CD4-positive, alpha-beta T cell treated with Interferon gamma for 1 hour (primary cell): ENCODE data around the gene ZNF652.

ENCODE experiments used
- DNase-seq: peaks from one replicate; pipeline ENCODE4 v3.0.0-alpha.2; 2020

ZNF652 gene

DNA sequence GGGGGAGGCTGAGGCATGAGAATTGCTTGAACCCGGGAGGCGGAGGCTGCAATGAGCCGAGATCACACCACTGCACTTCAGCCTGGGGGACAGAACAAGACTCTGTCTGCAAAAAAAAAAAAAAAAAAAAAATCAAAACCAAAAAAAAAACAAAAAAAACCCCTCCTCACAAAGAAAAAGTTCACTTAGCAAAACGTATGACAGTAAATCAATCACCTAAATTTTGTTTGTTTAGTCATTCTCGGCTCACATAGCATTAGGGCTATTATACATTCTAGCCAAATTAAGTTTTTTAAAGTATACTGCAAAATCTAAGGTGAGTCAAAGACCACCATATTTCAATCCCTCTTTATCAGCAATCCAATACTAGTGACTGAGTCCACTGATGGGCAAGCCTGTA is 5.7 kb downstream of the ZNF652 start:
- DNase-seq, result no peak

DNA sequence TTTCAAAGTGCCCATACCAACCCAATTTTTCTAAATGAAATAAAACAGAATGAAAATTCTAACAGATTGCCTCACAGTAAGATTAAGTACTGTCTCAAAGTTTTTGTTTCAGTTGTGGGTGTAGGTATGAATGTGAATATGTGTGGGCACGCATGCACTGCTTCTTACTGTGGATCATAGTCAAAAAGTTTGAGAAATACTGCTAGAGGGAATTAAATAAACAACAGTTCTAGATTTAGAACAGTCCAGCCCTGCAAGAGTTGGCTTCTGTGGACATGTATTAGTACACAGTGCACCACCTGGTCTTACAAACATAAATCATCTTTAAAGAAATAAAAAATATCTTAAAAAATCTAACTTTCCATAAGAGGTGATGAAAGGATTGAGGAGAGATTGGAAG is 8.4 kb downstream of the ZNF652 start:
- DNase-seq, result no peak

DNA sequence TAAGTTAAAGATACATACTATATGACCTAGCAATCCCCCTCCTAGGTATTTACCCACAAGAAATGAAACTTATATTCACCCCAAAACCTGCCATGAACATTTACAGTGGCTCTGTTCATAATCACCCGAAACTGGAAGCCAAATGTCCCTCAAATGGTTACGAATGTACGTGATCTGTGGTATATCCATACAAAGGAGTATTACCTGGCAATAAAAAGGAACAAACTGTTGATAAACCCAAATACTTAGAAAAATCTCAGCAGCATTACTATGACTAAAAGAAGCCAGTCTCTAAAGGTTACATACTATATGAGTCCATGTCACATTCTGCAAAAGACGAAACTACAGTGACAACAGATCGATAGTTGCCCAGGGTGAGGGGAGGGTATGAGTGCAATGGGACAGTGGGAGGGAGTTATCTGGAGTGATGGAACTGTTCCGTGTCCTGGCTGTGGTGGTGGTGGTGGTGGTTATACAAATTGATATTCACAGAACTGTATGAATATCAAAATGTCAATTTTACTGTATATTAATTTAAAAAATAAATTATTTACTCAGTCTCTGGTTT is 9.4 kb downstream of the ZNF652 start:
- no peak for DNase-seq

DNA sequence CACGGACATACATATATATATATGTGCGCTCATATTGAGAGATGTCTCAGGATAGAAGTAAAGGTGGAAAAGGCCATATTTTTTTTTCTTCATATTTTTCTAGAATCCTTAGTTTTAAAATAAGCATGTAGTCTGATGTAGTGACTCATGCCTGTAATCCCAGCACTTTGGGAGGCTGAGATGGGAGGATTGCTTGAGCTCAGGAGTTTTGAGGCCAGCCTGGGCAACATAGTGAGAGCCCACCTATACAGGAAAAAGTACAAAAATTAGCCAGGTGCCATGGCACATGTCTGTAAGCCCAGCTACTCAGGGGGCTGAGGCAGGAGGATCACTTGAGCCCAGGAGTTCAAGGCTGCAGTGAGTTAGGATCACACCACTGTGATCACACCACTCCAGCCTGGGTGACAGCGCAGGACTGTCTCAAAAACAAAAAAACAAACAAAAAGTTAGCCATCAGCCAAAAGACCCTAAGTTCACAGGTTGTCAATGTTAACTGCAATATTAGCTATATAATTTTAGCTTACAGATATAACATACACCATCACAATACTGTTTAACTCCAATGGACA is 10.4 kb downstream of the ZNF652 start:
- DNase-seq, result no peak

DNA sequence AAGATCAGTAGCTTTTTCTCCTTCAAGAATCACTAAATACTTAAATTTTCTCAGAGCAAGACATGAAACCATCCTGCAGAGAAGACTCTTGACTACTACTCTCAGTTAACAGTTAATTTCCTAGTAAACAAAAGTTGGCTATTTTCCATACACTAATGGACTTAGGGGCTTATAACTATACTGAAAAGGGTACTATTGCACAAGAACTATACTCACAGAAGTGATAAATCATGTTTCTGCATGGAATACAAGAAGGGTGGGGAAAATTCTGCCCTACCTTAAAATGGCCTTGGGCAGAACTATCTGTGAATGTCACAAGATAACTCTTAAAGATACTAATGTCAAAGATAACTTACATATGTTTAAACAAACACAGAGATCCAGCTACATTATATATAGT is 12.5 kb downstream of the ZNF652 start:
- DNase-seq, result no peak

DNA sequence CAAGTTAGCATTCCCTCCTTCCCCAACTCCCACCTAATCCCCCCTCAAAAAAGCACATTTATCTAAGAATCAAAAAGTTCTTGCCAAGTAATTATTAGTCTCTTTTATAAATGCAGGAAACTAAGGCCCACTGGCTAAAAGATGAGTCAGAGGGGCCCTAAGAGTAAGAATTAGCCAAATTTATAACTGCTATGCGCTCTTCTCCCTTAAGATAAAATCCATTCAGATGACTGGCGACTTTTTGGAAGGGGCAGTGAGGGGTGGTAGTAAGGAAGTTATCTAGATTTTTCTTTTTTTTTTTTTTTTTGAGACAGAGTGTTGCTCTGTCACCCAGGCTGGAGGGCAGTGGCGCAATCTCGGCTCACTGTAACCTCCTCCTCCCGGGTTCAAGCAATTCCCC is 17.1 kb downstream of the ZNF652 start:
- DNase-seq, result no peak

DNA sequence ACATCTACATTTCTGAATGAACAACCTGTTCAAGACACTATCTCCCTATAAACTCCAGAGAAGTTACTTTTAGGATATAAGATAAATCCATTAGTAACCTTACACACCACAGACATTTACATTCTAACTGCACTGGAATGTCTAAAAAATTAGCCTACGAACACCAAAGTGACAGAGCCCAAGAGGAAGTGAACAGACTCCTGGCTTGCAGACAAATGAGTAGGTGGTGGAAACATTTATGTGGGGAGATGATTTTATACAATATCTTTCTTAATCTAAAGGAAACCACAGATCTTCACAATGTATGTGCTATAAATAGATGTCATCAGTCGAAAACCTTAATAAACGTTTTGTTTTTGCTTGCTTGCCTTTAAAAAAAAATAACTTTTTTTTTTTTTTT is 18.8 kb downstream of the ZNF652 start:
- no peak for DNase-seq

DNA sequence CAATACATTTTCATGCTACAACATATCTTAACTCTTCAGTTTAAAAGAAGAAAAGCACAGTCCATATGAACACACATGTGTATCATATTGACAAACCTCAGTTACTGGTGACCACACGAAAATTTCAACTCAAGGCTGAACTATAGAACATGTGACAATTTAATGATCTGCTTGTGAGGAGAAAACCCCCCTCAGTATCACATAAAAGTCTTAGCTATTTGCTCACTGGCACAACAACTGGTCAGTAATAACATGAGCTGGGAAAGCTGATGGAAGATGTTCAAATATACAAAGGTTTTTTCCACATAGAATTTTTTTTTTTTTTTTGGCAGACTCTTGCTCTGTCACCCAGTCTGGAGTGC is 19.5 kb downstream of the ZNF652 start:
- no peak for DNase-seq

DNA sequence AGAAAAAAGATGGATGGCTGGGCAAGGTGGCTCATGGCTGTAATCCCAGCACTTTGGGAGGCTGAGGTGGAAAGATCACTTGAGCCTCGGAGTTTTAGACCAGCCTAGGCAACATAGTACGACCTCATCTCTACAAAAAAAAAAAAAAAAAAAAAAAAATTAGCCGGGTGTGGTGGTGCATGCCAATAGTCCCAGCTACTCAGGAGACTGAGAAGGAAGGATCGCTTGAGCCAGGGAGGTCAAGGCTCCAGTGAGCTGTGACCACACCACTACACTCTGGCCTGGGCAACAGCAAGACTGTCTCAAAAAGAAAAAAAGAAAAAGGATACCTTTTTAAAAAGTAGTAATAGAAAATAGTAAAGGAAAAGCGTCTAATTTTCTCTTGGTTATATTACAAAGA is 20.7 kb downstream of the ZNF652 start:
- DNase-seq, result no peak

DNA sequence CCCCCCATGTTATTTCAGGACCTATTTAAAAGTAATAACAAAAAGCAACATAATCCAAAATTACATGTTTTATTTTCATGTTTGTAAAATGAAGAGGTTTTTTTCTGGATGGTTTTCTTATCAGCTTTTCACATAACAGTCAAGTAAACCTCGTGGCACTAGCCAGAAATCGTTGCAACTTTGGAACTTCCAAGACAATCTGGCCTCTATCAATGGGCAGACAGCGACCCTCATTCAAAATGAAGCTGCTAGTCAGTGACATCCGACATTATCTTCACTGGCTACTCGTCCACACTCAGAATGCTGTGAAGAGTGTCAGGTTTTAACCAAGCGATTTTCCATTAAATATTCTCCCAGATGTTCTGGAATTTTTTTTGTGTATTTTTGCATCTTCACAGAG is 22.7 kb downstream of the ZNF652 start:
- no peak for DNase-seq

DNA sequence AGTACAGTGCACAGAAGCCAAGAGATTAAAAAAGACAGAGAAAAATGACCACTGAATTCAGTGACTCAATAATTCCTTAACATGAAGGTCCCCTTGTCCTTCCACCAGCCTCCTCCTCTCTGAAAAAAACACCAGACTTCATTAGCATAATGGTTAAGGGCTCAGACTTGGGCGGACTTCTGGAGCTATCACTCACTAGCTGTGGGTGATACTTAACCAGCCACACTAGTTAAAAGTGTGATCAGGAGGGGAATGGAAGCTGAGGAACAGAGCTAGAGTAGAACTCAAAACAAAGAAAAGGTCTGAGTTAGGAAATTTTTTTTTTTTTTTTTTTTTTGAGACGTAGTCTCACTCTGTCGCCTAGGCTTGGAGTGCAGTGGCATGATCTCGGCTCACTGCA is 23.2 kb downstream of the ZNF652 start:
- no peak for DNase-seq

DNA sequence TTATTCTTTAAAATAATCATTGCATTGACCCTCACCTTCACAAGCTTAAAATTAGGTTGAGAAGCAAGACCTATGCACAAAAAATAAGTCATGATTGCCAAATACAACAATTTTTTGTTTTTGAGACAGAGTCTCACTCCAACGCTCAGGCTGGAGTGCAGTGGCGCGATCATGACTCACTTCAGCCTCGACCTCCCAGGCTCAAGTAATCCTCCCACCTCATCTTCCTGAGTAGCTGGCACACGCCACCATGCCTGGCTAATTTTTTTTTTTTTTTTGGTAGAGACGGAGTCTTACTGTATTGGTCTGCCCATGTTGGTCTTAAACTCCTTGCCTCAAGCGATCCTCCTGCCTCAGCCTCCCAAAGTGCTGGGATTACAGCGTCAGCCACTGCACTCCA is 24.2 kb downstream of the ZNF652 start:
- no peak for DNase-seq

DNA sequence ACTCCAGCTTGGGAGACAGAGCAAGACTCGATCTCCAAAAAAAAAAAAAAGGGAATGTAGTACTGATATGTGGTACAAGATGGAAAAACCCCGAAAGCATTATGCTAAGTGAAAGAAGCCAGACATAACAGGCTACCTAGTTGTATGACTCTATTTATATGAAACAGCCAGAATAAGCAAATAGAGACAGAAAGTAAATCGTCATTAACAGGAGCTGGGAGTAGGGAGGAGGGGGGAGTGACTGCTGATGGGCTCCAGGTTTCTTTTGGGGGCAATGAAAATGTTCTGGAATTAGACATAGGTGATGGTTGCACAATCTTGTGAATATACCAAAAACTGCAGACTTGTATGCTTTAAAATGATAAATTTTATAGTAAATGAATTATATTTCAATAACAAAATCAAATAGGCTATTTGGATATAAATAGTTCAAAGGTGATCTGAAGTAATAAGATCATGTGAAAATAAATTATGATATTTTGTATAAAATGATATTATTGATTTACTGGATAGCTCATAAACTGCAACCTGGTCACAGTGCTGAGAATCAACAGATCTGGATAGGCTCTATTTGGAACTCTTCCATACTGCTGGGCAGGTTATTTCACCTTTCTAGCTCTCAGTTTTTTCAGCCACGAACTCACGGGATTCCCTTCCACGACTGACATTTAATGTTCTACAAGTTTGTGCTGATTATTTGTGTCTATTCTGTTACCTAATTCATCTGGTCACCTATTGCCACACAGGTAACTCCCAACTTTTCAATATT is 27.1 kb downstream of the ZNF652 start:
- DNase-seq, result no peak

DNA sequence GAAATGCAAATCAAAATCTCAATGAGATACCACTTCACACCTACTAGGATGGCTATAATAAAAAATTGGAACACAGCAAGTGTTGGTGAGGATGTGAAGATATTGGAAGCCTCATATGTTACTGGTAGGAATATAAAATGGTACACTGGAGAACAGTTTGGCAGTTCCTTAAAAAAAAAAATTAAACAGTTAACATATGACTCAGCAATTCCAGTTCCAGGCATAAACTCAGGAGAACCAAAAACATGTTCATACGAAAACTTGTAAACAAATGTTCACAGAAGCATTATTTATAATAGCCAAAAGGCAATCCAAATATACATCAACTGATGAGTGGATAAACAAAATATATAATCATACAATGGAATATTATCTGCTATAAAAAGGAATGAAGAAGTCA is 28.2 kb downstream of the ZNF652 start:
- DNase-seq, result no peak

DNA sequence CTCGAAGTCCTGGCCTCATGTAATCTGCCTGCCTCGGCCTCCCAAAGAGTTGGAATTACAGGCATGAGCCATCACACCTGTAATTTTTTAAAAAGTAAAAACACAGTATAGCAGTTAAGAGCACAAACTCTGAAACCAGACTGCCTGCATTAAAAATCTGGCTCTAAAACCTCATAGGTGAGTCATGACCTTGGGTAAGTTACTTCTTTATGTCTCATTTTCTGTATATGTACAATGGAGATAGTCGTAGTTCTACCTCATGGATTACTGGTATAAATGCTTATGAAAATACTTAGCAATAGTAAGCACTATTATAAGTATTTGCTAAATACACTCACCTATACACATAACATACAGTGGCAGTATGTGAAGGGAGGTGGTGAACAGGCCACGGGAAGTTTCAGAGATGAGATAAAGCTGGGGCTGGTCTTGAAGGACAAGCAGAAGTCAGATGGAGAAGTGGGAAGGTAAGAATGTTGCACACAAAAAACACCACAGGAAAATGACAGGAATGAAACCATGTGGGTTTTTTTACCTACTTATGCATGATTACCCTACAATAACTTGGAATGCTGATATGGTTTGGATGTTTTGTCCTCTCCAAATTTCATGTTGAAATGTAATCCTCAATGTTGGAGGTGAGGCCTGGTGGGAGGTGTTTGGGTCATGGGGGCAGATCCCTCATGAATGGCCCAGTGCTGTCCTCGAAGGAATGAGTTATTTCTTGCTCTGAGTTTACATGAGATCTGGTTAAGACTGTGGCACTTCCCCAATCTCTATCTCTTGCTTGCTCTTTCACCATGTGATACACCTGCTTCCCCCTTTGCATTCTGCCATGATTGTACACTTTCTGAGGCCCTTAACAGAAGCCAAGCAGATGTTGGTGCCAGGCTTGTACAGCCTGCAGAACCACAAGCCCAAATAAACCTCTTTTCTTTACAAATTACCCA is 33.9 kb downstream of the ZNF652 start:
- DNase-seq, result no peak

DNA sequence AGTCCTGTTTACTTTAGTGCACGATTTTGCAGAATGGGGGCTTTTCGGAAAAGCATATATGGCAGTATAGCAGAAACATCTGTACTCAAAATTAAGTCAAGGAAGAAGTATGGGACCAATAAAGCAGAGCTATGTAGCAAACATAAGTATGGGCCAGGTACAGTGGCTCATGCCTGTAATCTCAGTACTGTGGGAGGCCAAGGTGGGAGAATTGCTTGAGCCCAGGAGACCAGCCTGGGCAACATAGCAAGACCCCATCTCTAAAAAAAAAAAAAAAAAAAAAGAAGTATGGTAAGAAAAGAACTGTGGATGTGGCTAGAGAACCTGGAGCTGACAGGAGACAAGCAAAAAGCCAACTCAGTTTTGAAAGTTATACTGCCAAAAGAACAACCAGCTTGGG is 36.1 kb downstream of the ZNF652 start:
- DNase-seq, result no peak

DNA sequence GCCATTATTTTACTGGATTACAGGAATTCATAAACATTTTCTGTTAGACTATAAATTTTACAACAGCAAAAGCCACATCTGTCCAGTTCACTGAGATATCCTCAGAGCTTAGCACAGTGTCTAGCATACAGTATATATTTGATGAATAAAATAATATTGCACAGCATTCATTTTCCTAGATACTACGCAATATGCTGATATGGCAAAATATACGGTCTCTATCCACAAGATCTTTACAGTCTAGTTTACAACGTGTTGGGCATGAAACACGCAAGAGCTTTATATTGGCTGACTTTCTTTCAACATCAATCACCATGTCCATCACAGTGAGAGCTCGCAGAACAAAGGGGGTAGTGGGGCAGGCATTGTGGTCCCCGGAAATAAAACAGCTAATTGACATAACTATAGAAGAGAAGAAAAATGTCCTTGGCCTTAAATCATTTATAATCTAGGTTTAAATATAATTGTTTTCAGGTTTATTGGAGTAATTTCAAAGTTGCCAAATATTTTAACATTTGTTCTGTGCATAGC is 43.5 kb downstream of the ZNF652 start:
- DNase-seq, result no peak

DNA sequence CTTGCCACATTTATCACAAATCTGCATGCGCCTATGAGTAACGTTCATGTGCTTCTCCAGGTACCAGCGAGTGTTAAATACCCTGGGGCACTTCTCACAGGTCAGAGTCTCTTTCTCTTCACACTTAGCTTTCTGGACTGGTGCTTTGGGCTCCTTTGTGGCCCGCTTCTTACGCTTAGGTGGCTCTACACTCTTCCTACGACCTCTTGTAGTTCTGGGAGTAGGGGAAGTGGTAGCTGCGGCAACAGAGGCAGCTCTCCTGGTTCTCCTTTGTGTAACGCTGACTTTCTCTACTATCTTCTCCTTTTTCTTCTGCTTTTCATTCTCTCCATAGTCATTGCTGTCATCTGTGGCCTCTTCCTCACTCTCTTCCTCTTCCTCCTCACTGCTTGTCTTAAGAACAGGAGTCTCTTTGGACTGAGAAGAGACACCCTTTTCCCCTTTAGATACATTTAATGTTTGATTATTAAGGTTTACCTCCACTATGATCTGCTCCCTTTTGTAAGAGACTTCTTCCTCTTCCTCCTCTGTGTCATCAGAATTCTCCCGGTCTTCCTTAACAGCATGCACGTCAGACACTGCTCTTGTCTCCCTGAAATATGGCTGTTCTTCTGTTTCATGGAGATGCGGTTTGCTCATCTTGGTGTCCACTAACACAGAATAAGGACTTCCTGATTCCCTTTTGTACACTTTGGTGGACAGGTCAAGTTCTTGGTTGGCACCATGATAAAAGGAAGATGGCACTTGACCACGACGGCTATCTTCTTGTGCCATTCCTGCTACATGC is 45.0 kb downstream of the ZNF652 start:
- no peak for DNase-seq

DNA sequence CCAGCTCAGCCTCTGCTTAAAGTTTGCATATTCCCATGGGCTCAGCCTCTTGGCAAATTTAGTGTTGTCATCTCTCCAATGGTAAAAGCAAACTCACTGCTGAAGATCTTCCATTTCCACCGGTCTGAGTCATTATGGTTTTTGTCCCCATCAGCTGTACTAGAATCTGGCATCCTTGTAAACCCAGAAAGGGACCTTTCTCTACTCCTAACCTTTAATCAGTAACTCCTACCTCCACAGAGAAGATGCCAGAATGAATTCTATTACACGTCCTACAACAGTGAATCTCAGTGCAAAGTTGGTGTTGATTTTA is 45.8 kb downstream of the ZNF652 start:
- no peak for DNase-seq

DNA sequence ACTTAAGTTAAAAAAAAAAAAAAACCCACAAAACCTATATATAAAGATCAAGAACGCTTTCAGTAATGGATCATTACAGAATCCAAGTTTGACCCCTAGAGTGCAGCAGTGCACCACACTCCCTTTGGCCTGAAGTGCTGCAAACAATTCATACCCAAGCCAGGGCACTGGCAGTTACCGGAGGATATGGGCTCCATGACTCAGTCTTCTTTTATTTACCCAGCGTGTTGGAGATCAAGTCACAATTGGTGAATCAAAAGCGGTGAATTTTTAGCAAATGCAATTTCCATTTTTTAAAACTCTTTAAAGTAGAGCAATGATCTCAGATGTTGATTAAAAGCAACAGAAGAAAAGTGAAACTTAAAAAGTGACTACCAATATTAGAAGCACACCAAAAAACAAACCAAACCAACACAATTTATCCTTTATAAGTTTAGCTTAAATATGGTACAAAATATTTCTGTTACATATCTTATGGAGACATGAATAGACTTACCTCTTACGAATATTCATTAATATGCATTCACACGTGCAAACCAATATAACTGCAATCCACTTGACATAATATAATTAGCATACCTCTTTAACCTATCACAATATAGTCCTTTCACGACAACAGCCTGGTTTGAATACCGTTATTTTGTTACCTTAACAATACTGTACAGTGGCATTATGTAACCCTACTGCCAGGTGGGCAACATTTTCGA is 46.3 kb downstream of the ZNF652 start:
- DNase-seq, result peak; percentile 75

DNA sequence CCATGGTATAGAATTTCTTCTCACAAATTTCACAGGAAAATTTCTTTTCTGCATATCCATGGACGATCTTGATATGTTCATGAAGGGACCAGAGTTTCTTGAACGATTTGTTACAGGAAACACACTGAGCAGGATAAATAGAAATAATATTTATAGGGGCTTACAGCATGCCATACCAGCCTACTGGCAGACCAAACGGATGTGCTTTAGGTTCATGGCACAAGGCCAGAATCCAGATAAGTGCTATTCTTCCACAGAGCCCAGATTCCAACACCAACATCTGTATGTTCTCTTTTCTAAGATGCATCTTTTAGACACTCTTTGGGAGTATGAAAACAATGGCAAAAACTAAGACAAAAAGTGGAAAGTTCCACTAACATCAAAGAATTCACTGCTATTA is 49.3 kb downstream of the ZNF652 start:
- DNase-seq, result no peak

DNA sequence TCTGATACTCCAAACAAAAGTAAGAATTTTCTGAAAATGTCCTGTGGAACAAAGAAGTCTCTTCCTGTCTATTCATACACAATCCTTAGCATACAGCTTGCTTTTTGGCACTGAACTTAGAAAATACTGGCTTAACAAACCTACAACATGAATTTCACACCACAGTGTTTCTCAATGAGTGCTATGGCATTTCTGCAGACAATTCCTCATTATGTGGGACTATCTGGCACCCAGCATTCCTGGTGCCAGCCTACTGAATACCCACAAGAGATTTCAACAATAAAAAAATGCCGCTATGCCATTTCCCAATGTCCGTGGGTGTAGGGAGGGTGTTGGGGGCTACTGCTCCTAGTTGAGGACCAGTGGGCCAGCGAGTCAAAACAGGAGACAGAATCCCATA is 62.1 kb downstream of the ZNF652 start:
- DNase-seq, result no peak
